ENCODE results near the gene OXLD1.

OXLD1 gene

GRCh38 chr17:81666342-81667191 lies at the start of gene OXLD1, which contains the start of gene CCDC137:
TSS of gene OXLD1 (minus strand) at chr17:81666605. CDS start at chr17:81666577, 28 bp downstream.
TSS of gene CCDC137 (plus strand) at chr17:81666737. CDS start at chr17:81666767, 30 bp downstream.
- no peaks in the 10 kb centered on the region for H3K27me3 ChIP-seq (ENCODE audit: control insufficient read depth, insufficient read depth, low read length)
- no CpG with 5 or more reads among the region's 96 CpGs for WGBS (ENCODE audit: insufficient coverage, insufficient read length)
- peak within 1 kb of the TSS; percentile 83 for H3K4me3 ChIP-seq (ENCODE audit: low read length)
- H3K27ac ChIP-seq (ENCODE audit: low read length), result no peak within 1 kb of the TSS
- DNase-seq (ENCODE audit: low read depth, low spot score), result peak; percentile 94
- peaks cover 7% of the 10 kb centered on the region for H3K4me1 ChIP-seq (ENCODE audit: control insufficient read depth, insufficient read depth, low read length)
- H3K36me3 ChIP-seq (ENCODE audit: control insufficient read depth, insufficient read depth, low read length), result peaks cover 21% of the 10 kb centered on the region
- H3K9me3 ChIP-seq (ENCODE audit: control insufficient read depth, insufficient read depth, low read length), result no peaks in the 10 kb centered on the region

- Histone ChIP-seq H3K36me3 (ENCODE audit: control insufficient read depth, insufficient read depth, low read length) (peaks cover 27% of the 10 kb centered on the region), H3K4me3 (ENCODE audit: low read length) (no peak overlapping the region), H3K4me1 (ENCODE audit: control insufficient read depth, insufficient read depth, low read length) (peaks cover 7% of the 10 kb centered on the region; the same call in 1 of the 2 replicates), H3K27me3 (ENCODE audit: control insufficient read depth, insufficient read depth, low read length) (no peaks in the 10 kb centered on the region), H3K27ac (ENCODE audit: low read length) (no peak overlapping the region), H3K9me3 (ENCODE audit: control insufficient read depth, insufficient read depth, low read length) (no peaks in the 10 kb centered on the region)
- no peak for DNase-seq (ENCODE audit: low read depth, low spot score)
- WGBS (ENCODE audit: insufficient coverage, insufficient read length), result no CpG with 5 or more reads among the region's 32 CpGs
These were observed 48.9 kb upstream of the OXLD1 start for GRCh38 chr17:81715107-81715871.

- Histone ChIP-seq H3K27ac (ENCODE audit: low read length) (no peak overlapping the region), H3K27me3 (ENCODE audit: control insufficient read depth, insufficient read depth, low read length) (no peaks in the 10 kb centered on the region), H3K36me3 (ENCODE audit: control insufficient read depth, insufficient read depth, low read length) (peaks cover 23% of the 10 kb centered on the region), H3K4me3 (ENCODE audit: low read length) (no peak overlapping the region), H3K4me1 (ENCODE audit: control insufficient read depth, insufficient read depth, low read length) (peaks cover 7% of the 10 kb centered on the region; the same call in 1 of the 2 replicates), H3K9me3 (ENCODE audit: control insufficient read depth, insufficient read depth, low read length) (no peaks in the 10 kb centered on the region)
- DNase-seq (ENCODE audit: low read depth, low spot score), result no peak
- no CpG with 5 or more reads among the region's 39 CpGs for WGBS (ENCODE audit: insufficient coverage, insufficient read length)
These were observed 48.2 kb upstream of the OXLD1 start for GRCh38 chr17:81714412-81715106.

- WGBS (ENCODE audit: insufficient coverage, insufficient read length), result no CpG with 5 or more reads among the region's 36 CpGs
- Histone ChIP-seq H3K4me1 (ENCODE audit: control insufficient read depth, insufficient read depth, low read length) (peaks cover 7% of the 10 kb centered on the region; the same call in 1 of the 2 replicates), H3K27me3 (ENCODE audit: control insufficient read depth, insufficient read depth, low read length) (no peaks in the 10 kb centered on the region), H3K27ac (ENCODE audit: low read length) (no peak overlapping the region), H3K9me3 (ENCODE audit: control insufficient read depth, insufficient read depth, low read length) (no peaks in the 10 kb centered on the region), H3K4me3 (ENCODE audit: low read length) (no peak overlapping the region), H3K36me3 (ENCODE audit: control insufficient read depth, insufficient read depth, low read length) (peaks cover 23% of the 10 kb centered on the region)
- no peak for DNase-seq (ENCODE audit: low read depth, low spot score)
These were observed 47.4 kb upstream of the OXLD1 start for GRCh38 chr17:81713556-81714411.

- H3K4me3 ChIP-seq (ENCODE audit: low read length), result peak overlapping the region; percentile 89; the same call in 1 of the 2 replicates
- no peaks in the 10 kb centered on the region for H3K27me3 ChIP-seq (ENCODE audit: control insufficient read depth, insufficient read depth, low read length)
- no peak overlapping the region for H3K27ac ChIP-seq (ENCODE audit: low read length)
- DNase-seq (ENCODE audit: low read depth, low spot score), result no peak
- WGBS (ENCODE audit: insufficient coverage, insufficient read length), result no CpG with 5 or more reads among the region's 18 CpGs
- no peaks in the 10 kb centered on the region for H3K9me3 ChIP-seq (ENCODE audit: control insufficient read depth, insufficient read depth, low read length)
- peaks cover 9% of the 10 kb centered on the region; the same call in 1 of the 2 replicates for H3K4me1 ChIP-seq (ENCODE audit: control insufficient read depth, insufficient read depth, low read length)
- peaks cover 26% of the 10 kb centered on the region for H3K36me3 ChIP-seq (ENCODE audit: control insufficient read depth, insufficient read depth, low read length)
These were observed 46.7 kb upstream of the OXLD1 start for GRCh38 chr17:81713004-81713555.

GRCh38 chr17:81712468-81713003 lies 46.1 kb upstream of the OXLD1 start:
- Histone ChIP-seq H3K9me3 (ENCODE audit: control insufficient read depth, insufficient read depth, low read length) (no peaks in the 10 kb centered on the region), H3K36me3 (ENCODE audit: control insufficient read depth, insufficient read depth, low read length) (peaks cover 28% of the 10 kb centered on the region), H3K27me3 (ENCODE audit: control insufficient read depth, insufficient read depth, low read length) (no peaks in the 10 kb centered on the region), H3K27ac (ENCODE audit: low read length) (no peak overlapping the region), H3K4me3 (ENCODE audit: low read length) (peak overlapping the region; percentile 89), H3K4me1 (ENCODE audit: control insufficient read depth, insufficient read depth, low read length) (peaks cover 9% of the 10 kb centered on the region; the same call in 1 of the 2 replicates)
- no CpG with 5 or more reads among the region's 41 CpGs for WGBS (ENCODE audit: insufficient coverage, insufficient read length)
- no peak for DNase-seq (ENCODE audit: low read depth, low spot score)

- WGBS (ENCODE audit: insufficient coverage, insufficient read length), result no CpG with 5 or more reads among the region's 89 CpGs
- no peak for DNase-seq (ENCODE audit: low read depth, low spot score)
- peaks cover 9% of the 10 kb centered on the region; the same call in 1 of the 2 replicates for H3K4me1 ChIP-seq (ENCODE audit: control insufficient read depth, insufficient read depth, low read length)
- H3K9me3 ChIP-seq (ENCODE audit: control insufficient read depth, insufficient read depth, low read length), result no peaks in the 10 kb centered on the region
- H3K4me3 ChIP-seq (ENCODE audit: low read length), result peak within 1 kb of the TSS; percentile 89
- no peaks in the 10 kb centered on the region for H3K27me3 ChIP-seq (ENCODE audit: control insufficient read depth, insufficient read depth, low read length)
- no peak within 1 kb of the TSS for H3K27ac ChIP-seq (ENCODE audit: low read length)
- H3K36me3 ChIP-seq (ENCODE audit: control insufficient read depth, insufficient read depth, low read length), result peaks cover 33% of the 10 kb centered on the region
These were observed 45.5 kb upstream of the OXLD1 start, which contains the start of gene SLC25A10 for GRCh38 chr17:81711814-81712467. TSS of gene SLC25A10 (plus strand) at chr17:81712284. CDS start at chr17:81712427, 143 bp downstream.

GRCh38 chr17:81710514-81711308 lies 44.3 kb upstream of the OXLD1 start:
- no CpG with 5 or more reads among the region's 29 CpGs for WGBS (ENCODE audit: insufficient coverage, insufficient read length)
- peak overlapping the region; percentile 25; the same call in 1 of the 2 replicates for H3K4me3 ChIP-seq (ENCODE audit: low read length)
- H3K27ac ChIP-seq (ENCODE audit: low read length), result no peak overlapping the region
- no peaks in the 10 kb centered on the region for H3K9me3 ChIP-seq (ENCODE audit: control insufficient read depth, insufficient read depth, low read length)
- H3K27me3 ChIP-seq (ENCODE audit: control insufficient read depth, insufficient read depth, low read length), result no peaks in the 10 kb centered on the region
- H3K36me3 ChIP-seq (ENCODE audit: control insufficient read depth, insufficient read depth, low read length), result peaks cover 32% of the 10 kb centered on the region
- no peak for DNase-seq (ENCODE audit: low read depth, low spot score)
- H3K4me1 ChIP-seq (ENCODE audit: control insufficient read depth, insufficient read depth, low read length), result peaks cover 9% of the 10 kb centered on the region; the same call in 1 of the 2 replicates

All from iPS DF 6.9 (cell line).